SK-N-SH (cell line): ENCODE measurements around the gene SECISBP2L.

Experiments
- EP300 ChIP-seq, 2 experiments: IDR thresholded peaks; 2 replicates each; pipeline versions ENCODE4 v1.4.0 to v1.6.1; 2012; ENCODE audit warnings: borderline replicate concordance in 1 of 2, low read depth in 1 of 2, low read length in 1 of 2
- TF ChIP-seq, protein P1 (sequence below): fragments of 200-600 bp; sonication (generic); IDR thresholded peaks from 2 replicates; pipeline ENCODE4 v1.6.1; 2017; ENCODE audit warnings: antibody characterized with exemption, mild to moderate bottlenecking, moderate library complexity
- TF ChIP-seq, protein P2 (sequence below): IDR thresholded peaks from 2 replicates; pipeline ENCODE4 v1.4.0; 2012; ENCODE audit warnings: low read depth

DNA sequence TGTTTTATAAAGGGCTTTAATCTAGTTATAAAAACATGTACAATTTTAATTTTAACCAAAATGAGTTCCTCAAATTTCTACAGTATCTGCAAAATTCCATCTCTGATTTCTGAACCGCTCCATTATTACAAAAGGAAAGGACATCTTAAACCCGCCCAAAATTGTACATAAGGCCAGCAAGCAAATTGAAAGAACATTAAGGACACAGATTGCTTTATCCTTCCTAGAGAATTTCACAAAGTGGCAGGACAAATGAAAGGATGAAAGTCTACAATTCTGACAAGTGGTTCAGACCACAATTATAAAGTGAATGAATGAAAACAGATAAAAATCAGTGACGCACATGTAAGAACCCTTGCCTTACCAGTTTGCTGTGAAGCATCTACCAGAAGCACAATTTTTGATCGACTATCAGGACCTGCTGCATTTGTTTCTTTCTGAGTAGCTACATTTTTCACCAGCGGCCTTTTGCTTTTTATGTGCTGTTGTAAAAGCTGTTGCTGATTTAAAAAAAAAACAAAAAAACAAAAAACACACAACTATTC, 13.6 kb downstream of the SECISBP2L start:
- no peak for TF ChIP-seq EP300 (IDR thresholded peaks at IDR 0.05; ENCODE audit: borderline replicate concordance in 1 of 2, low read depth in 1 of 2, low read length in 1 of 2)
- TF ChIP-seq, protein P1, sequence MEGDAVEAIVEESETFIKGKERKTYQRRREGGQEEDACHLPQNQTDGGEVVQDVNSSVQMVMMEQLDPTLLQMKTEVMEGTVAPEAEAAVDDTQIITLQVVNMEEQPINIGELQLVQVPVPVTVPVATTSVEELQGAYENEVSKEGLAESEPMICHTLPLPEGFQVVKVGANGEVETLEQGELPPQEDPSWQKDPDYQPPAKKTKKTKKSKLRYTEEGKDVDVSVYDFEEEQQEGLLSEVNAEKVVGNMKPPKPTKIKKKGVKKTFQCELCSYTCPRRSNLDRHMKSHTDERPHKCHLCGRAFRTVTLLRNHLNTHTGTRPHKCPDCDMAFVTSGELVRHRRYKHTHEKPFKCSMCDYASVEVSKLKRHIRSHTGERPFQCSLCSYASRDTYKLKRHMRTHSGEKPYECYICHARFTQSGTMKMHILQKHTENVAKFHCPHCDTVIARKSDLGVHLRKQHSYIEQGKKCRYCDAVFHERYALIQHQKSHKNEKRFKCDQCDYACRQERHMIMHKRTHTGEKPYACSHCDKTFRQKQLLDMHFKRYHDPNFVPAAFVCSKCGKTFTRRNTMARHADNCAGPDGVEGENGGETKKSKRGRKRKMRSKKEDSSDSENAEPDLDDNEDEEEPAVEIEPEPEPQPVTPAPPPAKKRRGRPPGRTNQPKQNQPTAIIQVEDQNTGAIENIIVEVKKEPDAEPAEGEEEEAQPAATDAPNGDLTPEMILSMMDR: no peak
- TF ChIP-seq, protein P2, sequence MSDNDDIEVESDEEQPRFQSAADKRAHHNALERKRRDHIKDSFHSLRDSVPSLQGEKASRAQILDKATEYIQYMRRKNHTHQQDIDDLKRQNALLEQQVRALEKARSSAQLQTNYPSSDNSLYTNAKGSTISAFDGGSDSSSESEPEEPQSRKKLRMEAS: no peak
